Measurements from ENCODE around the gene DOCK3. TPM values are rescaled to one million over a fixed set of nuclear protein-coding genes. Genes with fewer than 3 reads are reported as not detected.

The DOCK3 gene, protein sequence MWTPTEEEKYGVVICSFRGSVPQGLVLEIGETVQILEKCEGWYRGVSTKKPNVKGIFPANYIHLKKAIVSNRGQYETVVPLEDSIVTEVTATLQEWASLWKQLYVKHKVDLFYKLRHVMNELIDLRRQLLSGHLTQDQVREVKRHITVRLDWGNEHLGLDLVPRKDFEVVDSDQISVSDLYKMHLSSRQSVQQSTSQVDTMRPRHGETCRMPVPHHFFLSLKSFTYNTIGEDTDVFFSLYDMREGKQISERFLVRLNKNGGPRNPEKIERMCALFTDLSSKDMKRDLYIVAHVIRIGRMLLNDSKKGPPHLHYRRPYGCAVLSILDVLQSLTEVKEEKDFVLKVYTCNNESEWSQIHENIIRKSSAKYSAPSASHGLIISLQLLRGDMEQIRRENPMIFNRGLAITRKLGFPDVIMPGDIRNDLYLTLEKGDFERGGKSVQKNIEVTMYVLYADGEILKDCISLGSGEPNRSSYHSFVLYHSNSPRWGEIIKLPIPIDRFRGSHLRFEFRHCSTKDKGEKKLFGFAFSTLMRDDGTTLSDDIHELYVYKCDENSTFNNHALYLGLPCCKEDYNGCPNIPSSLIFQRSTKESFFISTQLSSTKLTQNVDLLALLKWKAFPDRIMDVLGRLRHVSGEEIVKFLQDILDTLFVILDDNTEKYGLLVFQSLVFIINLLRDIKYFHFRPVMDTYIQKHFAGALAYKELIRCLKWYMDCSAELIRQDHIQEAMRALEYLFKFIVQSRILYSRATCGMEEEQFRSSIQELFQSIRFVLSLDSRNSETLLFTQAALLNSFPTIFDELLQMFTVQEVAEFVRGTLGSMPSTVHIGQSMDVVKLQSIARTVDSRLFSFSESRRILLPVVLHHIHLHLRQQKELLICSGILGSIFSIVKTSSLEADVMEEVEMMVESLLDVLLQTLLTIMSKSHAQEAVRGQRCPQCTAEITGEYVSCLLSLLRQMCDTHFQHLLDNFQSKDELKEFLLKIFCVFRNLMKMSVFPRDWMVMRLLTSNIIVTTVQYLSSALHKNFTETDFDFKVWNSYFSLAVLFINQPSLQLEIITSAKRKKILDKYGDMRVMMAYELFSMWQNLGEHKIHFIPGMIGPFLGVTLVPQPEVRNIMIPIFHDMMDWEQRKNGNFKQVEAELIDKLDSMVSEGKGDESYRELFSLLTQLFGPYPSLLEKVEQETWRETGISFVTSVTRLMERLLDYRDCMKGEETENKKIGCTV (N-terminal part only)
- total RNA-seq, result 1 to 10 TPM; 4.0 to 6.3 (median 5.8) TPM

DNA sequence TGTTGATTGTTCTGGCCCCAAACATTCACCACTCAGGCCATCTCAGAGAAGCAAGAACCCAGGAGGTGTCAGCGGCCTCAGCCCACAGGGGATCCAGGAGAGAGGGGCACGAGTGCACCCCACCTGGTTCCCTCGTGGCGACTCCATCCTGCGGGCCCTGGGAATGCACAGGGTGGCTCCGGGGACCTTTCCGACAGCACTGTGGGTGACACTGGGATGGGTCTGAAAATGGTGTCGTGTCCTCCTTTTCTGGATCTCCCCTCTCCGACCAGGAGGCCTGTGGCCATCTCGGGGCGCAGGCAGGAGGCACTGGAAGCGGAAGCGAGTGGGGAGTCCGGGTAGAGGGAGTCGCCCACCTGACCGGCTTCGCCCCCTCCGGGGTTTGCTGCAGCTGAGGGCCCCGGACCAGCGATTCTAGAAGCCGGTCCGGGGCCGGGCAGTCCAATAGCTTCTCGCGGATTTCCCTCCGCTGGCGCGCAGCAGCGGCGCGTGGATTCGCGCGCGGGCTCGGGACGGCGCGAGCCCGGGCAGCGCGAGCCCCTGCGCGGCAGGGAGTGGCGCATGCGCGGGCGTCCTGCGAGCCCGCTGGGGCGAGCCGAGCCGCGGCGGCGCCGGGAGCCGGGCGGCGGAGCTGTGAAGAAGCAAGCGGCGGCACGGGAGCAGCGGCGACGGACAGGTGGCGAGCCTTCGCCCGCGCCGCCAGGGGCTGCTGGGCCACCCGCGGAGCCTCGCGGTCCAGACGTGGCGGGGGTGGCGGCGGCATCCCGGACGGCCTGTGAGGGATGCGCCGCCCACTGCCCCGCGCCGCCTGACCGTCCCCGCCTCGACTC is at the start of gene DOCK3:
DOCK3 (plus strand) TSS at position 579 of the 830 bp plus-strand sequence. CDS start 337 bp downstream, outside the sequence.
- WGBS, 2 donors, result 6% methylated on average over 29 to 61 of the region's 89 CpGs
- no peak for TF ChIP-seq EP300 (IDR thresholded peaks at IDR 0.05)
- no peak for TF ChIP-seq POLR2A (IDR thresholded peaks at IDR 0.05)
- no peaks in the 10 kb centered on the region for H3K36me3 ChIP-seq
- peak within 1 kb of the TSS in 1 of 4 donors; percentile 39 for H3K27ac ChIP-seq
- no peaks in the 10 kb centered on the region for H3K9me3 ChIP-seq
- peaks cover 0 to 41% of the 10 kb centered on the region in 2 donors for H3K27me3 ChIP-seq
- no peak for DNase-seq (ENCODE audit: low spot score in 2 of 2)
- peaks cover 0 to 16% (median 0%) of the 10 kb centered on the region in 4 donors for H3K4me1 ChIP-seq
- H3K4me3 ChIP-seq, result peak within 1 kb of the TSS; percentile 25 to 58 (median 34)

DNA sequence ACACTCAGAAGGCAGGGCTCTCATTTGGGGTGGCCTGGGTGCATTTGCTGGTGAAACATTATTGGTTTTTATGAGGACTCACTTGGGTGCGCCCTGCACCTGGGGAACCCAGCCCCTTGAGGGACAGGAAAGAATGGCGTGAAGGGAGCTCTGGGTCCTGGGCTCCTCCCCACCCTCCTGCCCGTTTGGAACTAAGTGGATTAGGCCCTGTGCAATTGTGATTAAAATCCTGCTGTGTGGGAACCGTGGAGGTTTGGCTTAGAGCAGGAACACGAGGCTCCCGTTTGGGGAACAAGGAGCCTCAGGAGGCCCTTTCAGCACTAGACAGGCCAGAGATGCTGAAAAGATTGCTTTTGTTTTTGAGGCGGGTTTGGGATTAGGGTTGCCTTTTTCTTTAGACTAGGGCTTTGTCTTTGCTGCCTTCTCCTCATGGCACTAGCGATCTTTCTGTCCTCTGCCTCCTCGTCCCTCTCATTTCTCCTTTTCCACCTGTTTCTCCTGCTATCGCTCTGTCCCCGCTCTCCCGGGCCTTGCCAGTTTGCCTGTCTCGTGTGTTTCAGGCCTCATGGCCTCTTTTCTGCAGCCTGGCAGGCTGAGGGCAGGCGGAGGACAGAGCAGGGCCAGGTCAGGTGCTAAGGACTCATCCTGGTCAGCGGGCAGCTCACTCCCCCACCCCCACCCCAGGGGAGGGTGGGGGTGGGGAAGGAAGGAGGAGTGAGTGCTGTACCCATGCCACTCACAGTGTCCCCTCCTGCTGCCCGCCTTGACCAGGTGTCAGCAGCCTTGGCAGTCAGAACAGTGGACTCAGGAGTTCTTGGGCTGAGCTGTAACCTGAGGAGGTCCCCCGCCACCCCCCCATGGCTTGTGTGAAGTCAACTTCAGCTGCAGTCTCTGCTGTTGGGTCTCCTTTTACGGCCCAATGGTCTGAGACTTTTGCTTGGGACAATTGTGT is 49.2 kb upstream of the DOCK3 start:
- Histone ChIP-seq H3K9me3 (no peaks in the 10 kb centered on the region), H3K27me3 (no peaks in the 10 kb centered on the region), H3K4me3 (no peak overlapping the region), H3K27ac (no peak overlapping the region), H3K36me3 (peaks cover 0 to 11% (median 0%) of the 10 kb centered on the region in 3 donors), H3K4me1 (peaks cover 0 to 43% (median 12%) of the 10 kb centered on the region in 4 donors)
- WGBS, 2 donors, result 71 to 76% methylated on average over 15 to 16 of the region's 18 CpGs
- no peak for DNase-seq (ENCODE audit: low spot score in 2 of 2)
- no peak for TF ChIP-seq POLR2A (IDR thresholded peaks at IDR 0.05)
- no peak for TF ChIP-seq EP300 (IDR thresholded peaks at IDR 0.05)
- TF ChIP-seq, protein P1, sequence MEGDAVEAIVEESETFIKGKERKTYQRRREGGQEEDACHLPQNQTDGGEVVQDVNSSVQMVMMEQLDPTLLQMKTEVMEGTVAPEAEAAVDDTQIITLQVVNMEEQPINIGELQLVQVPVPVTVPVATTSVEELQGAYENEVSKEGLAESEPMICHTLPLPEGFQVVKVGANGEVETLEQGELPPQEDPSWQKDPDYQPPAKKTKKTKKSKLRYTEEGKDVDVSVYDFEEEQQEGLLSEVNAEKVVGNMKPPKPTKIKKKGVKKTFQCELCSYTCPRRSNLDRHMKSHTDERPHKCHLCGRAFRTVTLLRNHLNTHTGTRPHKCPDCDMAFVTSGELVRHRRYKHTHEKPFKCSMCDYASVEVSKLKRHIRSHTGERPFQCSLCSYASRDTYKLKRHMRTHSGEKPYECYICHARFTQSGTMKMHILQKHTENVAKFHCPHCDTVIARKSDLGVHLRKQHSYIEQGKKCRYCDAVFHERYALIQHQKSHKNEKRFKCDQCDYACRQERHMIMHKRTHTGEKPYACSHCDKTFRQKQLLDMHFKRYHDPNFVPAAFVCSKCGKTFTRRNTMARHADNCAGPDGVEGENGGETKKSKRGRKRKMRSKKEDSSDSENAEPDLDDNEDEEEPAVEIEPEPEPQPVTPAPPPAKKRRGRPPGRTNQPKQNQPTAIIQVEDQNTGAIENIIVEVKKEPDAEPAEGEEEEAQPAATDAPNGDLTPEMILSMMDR (IDR thresholded peaks at IDR 0.05), result no peak

DNA sequence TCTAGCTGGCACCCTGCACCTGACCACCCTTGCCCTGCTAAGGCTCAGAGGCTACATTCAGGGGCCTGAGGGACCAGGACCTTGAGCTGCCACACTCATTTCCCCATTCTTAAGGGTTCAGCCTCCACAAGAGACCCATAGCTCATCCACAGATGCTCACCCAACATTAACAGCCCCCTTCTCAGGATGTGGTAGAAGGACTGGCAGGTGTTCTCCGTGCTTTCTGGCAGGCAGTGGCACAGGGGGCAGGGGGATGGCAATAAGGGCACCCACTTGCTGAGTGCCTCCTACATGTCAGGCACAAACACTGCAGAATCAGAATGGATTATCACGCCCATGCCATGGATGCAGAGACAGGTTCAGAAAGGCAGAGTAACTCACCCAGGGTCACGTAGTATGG is 48.3 kb upstream of the DOCK3 start:
- no peak for DNase-seq (ENCODE audit: low spot score in 2 of 2)
- TF ChIP-seq, protein P1 (IDR thresholded peaks at IDR 0.05), result no peak
- no peak for TF ChIP-seq POLR2A (IDR thresholded peaks at IDR 0.05)
- TF ChIP-seq EP300 (IDR thresholded peaks at IDR 0.05), result no peak
- WGBS, 2 donors, result 62 to 85% methylated on average over 2 to 3 of the region's 3 CpGs
- H3K27me3 ChIP-seq, result no peaks in the 10 kb centered on the region
- no peak overlapping the region for H3K4me3 ChIP-seq
- peaks cover 0 to 11% (median 0%) of the 10 kb centered on the region in 3 donors for H3K36me3 ChIP-seq
- no peak overlapping the region for H3K27ac ChIP-seq
- H3K9me3 ChIP-seq, result no peaks in the 10 kb centered on the region
- peaks cover 0 to 46% (median 13%) of the 10 kb centered on the region in 4 donors for H3K4me1 ChIP-seq

DNA sequence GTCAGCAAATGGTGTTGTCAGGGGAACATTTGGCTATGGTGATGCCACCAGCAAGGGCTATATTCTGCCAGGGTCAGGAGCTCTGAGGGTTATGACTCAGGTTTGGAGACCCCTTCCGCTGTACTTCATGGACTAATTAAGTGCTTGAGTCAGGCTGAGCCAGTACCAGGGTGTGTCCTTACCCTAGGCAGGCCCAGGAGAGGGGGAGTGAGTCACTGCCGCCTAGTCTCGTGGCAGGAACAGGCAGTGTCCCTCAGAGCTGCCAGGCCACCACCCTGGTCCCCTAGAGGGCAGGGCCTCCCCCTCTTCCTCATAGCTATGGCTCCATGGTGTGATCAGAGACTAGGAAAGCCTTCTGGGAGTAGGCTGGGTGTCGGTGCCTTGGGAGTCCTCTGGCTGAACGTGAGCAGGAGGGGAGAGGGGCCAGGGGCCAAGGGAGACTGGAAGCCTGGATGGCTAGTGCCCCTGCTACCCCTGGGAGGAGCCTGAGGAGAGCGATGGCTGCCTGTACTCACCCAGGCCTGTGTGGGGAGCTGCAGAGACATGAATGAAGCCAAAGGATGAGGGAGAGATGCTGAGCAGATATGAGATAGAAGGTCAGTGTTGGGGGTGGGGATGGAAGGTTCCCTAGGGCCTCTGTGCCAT is 47.2 kb upstream of the DOCK3 start:
- H3K27me3 ChIP-seq, result no peaks in the 10 kb centered on the region
- H3K4me3 ChIP-seq, result no peak overlapping the region
- peaks cover 0 to 48% (median 14%) of the 10 kb centered on the region in 4 donors for H3K4me1 ChIP-seq
- no peak overlapping the region for H3K27ac ChIP-seq
- peaks cover 0 to 5% (median 0%) of the 10 kb centered on the region in 3 donors for H3K36me3 ChIP-seq
- no peak for DNase-seq (ENCODE audit: low spot score in 2 of 2)
- 56 to 65% methylated on average over 3 to 4 of the region's 6 CpGs for WGBS, 2 donors
- no peak for TF ChIP-seq POLR2A (IDR thresholded peaks at IDR 0.05)
- TF ChIP-seq, protein P1 (IDR thresholded peaks at IDR 0.05), result peak in 1 of 5 experiments; percentile 15
- H3K9me3 ChIP-seq, result no peaks in the 10 kb centered on the region
